ENCODE data around the gene EFNA3. TPM values are rescaled to one million over a fixed set of nuclear protein-coding genes. Genes with fewer than 3 reads are reported as not detected.

EFNA3 gene
- total and polyA plus RNA-seq, 2 of the 4 experiments (the other 2 are of a cell fraction) = 0.72 to 1.6 TPM

DNA sequence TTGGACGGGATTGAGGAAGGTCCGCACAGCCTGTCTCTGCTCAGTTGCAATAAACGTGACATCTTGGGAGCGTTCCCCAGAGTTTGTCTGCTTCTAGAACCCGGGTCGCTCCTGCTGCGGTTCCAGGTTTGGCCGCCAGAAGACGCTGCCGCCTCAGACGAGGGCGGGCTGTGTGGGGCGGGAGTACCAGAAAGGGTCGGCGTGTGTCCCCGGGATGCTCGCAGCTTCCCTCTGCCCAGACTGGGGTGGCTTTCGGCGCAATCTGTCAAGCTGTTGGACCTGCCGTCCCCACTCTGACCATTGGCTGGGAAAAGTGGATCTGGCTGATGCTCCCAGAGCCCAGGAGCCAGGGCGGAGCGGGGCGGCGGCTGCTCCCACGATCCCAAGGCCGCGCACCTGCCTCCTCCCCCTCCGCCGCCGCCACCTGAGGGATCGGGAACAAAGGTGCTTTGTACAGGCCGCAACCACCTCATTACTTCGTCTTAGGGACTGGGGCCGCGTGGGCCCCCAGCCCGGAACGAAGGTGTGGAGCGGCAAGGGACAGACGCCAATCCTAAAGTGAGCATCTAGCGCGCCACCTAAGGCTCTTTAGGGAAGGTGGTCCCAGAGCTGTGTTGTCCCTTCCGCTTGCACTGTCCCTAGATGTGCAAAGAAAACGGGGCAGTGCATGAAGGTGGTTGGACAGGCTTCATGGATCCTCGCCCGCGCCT is 15.8 kb upstream of the EFNA3 start:
- Histone ChIP-seq H4K8ac (ENCODE audit: low read depth in 2 of 2, low read length in 2 of 2) (no peak overlapping the region), H3K18ac (ENCODE audit: low read depth, low read length) (no peak overlapping the region), H2AK5ac (ENCODE audit: low read depth, low read length) (no peak overlapping the region), H3K27ac (ENCODE audit: insufficient read depth, low read length) (no peak overlapping the region), H2AFZ (replicated peaks; ENCODE audit: low read length, poor library complexity) (peak overlapping the region; percentile 83), H2BK20ac (ENCODE audit: low read depth, low read length) (no peak overlapping the region), H3K56ac (ENCODE audit: extremely low read depth, insufficient read depth, low read length) (no peak overlapping the region), H4K5ac (ENCODE audit: low read depth, low read length) (no peak overlapping the region), H3K79me1 (ENCODE audit: low read depth in 1 of 2, low read length in 2 of 2) (peaks cover 10 to 17% of the 10 kb centered on the region in 2 experiments), H3K4me1 (ENCODE audit: control insufficient read depth, insufficient read depth, low read length) (peaks cover 4% of the 10 kb centered on the region; the same call in 1 of the 2 replicates), H2BK5ac (ENCODE audit: low read depth, low read length, poor library complexity, severe bottlenecking) (no peak overlapping the region), H3K9me3 (ENCODE audit: control insufficient read depth, insufficient read depth, low read length) (no peaks in the 10 kb centered on the region), H2BK15ac (ENCODE audit: low read depth, low read length) (no peak overlapping the region), H4K20me1 (ENCODE audit: insufficient read depth, low read length) (peaks cover 17% of the 10 kb centered on the region), H3K4ac (ENCODE audit: low read depth, low read length) (no peak overlapping the region), H3K4me3 (ENCODE audit: insufficient read depth, low read depth, low read length) (no peak overlapping the region), H3K9ac (ENCODE audit: low read depth, low read length) (no peak overlapping the region), H3K9me1 (ENCODE audit: insufficient read depth, low read length) (peaks cover 3% of the 10 kb centered on the region; the same call in 1 of the 2 replicates), H2AK9ac (replicated peaks; ENCODE audit: low read depth, low read length, poor library complexity) (peak overlapping the region; percentile 58), H3K14ac (replicated peaks; ENCODE audit: low read depth, low read length) (no peak overlapping the region), H2BK120ac (ENCODE audit: low read depth, low read length) (no peak overlapping the region), H3K36me3 (ENCODE audit: control insufficient read depth, insufficient read depth, low read length) (peaks cover 12% of the 10 kb centered on the region), H3K23ac (ENCODE audit: low read depth, low read length) (no peak overlapping the region), H3K4me2 (ENCODE audit: low read depth, low read length) (peak overlapping the region; percentile 76), H3K27me3 (ENCODE audit: control insufficient read depth, insufficient read depth, low read length) (no peaks in the 10 kb centered on the region), H4K91ac (ENCODE audit: insufficient read depth, low read depth, low read length) (no peak overlapping the region)
- intact Hi-C loops (cut with micrococcal nuclease) = loop anchor here (1.0 to 5.0 kb wide), 2 partner anchors 21 to 106 kb away; partner anchors contain the start of gene PBXIP1
- whole genome bisulfite sequencing, 2 experiments (ENCODE audit: extremely low coverage in 2 of 2, insufficient read length in 1 of 2) = 7% methylated on average over 23 of the region's 46 CpGs; no CpG with 5 or more reads in 1 of the 2 experiments
- BruUV-seq (replicated peaks) = no TSS peak
- dilution Hi-C loops (cut with HindIII; ENCODE audit: low sequenced_read_pairs, unreplicated experiment) = no loop called here
- ChIA-PET POLR2A (ENCODE audit: unreplicated experiment) (no interaction called here), CTCF (interaction anchor here (2.1 kb wide), 1 partner anchor 29 kb away, joined by 7 read pairs; no protein-coding TSS in a partner anchor)
- in situ Hi-C loops (cut with MboI; ENCODE audit: low sequenced_read_pairs) = no loop called here
- ATAC-seq (ENCODE audit: low read depth) = peak; percentile 13
- peak; percentile 33 for DNase-seq
- TF ChIP-seq RCOR1 (IDR thresholded peaks at IDR 0.05; ENCODE audit: insufficient replicate concordance, low read length) = no peak
- TF ChIP-seq POLR2A (IDR thresholded peaks at IDR 0.05; ENCODE audit: low read depth, low read length) = no peak
- TF ChIP-seq, protein P1, sequence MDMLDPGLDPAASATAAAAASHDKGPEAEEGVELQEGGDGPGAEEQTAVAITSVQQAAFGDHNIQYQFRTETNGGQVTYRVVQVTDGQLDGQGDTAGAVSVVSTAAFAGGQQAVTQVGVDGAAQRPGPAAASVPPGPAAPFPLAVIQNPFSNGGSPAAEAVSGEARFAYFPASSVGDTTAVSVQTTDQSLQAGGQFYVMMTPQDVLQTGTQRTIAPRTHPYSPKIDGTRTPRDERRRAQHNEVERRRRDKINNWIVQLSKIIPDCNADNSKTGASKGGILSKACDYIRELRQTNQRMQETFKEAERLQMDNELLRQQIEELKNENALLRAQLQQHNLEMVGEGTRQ (IDR thresholded peaks at IDR 0.05; ENCODE audit: low read depth, low read length) = no peak
- no peak for TF ChIP-seq FOS (IDR thresholded peaks at IDR 0.05; ENCODE audit: low read depth, low read length)
- TF ChIP-seq, protein P2, sequence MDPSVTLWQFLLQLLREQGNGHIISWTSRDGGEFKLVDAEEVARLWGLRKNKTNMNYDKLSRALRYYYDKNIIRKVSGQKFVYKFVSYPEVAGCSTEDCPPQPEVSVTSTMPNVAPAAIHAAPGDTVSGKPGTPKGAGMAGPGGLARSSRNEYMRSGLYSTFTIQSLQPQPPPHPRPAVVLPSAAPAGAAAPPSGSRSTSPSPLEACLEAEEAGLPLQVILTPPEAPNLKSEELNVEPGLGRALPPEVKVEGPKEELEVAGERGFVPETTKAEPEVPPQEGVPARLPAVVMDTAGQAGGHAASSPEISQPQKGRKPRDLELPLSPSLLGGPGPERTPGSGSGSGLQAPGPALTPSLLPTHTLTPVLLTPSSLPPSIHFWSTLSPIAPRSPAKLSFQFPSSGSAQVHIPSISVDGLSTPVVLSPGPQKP (IDR thresholded peaks at IDR 0.05; ENCODE audit: borderline replicate concordance, low read depth, low read length) = no peak
- TF ChIP-seq RAD21 (IDR thresholded peaks at IDR 0.05; ENCODE audit: low read length) = peak; percentile 71
- no peak for TF ChIP-seq BHLHE40 (IDR thresholded peaks at IDR 0.05; ENCODE audit: low read depth, low read length)
- no peak for TF ChIP-seq MAFK (IDR thresholded peaks at IDR 0.05; ENCODE audit: low read depth, low read length)
- no peak for TF ChIP-seq MXI1 (IDR thresholded peaks at IDR 0.05; ENCODE audit: borderline replicate concordance, low read depth, low read length)
- TF ChIP-seq CEBPB (IDR thresholded peaks at IDR 0.05; ENCODE audit: low read depth, low read length) = no peak
- TF ChIP-seq, protein P3, sequence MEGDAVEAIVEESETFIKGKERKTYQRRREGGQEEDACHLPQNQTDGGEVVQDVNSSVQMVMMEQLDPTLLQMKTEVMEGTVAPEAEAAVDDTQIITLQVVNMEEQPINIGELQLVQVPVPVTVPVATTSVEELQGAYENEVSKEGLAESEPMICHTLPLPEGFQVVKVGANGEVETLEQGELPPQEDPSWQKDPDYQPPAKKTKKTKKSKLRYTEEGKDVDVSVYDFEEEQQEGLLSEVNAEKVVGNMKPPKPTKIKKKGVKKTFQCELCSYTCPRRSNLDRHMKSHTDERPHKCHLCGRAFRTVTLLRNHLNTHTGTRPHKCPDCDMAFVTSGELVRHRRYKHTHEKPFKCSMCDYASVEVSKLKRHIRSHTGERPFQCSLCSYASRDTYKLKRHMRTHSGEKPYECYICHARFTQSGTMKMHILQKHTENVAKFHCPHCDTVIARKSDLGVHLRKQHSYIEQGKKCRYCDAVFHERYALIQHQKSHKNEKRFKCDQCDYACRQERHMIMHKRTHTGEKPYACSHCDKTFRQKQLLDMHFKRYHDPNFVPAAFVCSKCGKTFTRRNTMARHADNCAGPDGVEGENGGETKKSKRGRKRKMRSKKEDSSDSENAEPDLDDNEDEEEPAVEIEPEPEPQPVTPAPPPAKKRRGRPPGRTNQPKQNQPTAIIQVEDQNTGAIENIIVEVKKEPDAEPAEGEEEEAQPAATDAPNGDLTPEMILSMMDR (conservative IDR thresholded peaks at IDR 0.05; ENCODE audit: low read depth, low read length) = peak; percentile 72
- peak; percentile 68 for TF ChIP-seq SMC3 (IDR thresholded peaks at IDR 0.05; ENCODE audit: low read depth, low read length)
- peak; percentile 64; the same call in 1 of the 2 replicates for TF ChIP-seq MAZ (IDR thresholded peaks at IDR 0.05; ENCODE audit: borderline replicate concordance, low read depth, low read length)
- TF ChIP-seq CHD1 (IDR thresholded peaks at IDR 0.05; ENCODE audit: low read depth, low read length) = no peak
- no peak for TF ChIP-seq RFX5 (IDR thresholded peaks at IDR 0.05; ENCODE audit: low read depth, low read length)
